Bronchial epithelial cell (primary cell): ENCODE data around the gene RANBP9. TPM values are rescaled to one million over a fixed set of nuclear protein-coding genes. Genes with fewer than 3 reads are reported as not detected.

Source experiments
- DNase-seq: peaks from one replicate; pipeline ENCODE4 v3.0.0-alpha.2; 2010; ENCODE audit warnings: low read depth
- FAIRE-seq: peaks from 2 replicates; lab custom pipeline; 2011; peaks lifted over from hg19 to GRCh38; lab: Jason Lieb, UNC
- H3K27me3 ChIP-seq: 2 replicates; pipeline ENCODE4 v1.5.1; 2011; ENCODE audit warnings: low read length; ENCODE audit not compliant: control insufficient read depth, insufficient read depth
- H3K36me3 ChIP-seq: 2 replicates; pipeline ENCODE4 v1.5.1; 2011; ENCODE audit warnings: low read length; ENCODE audit not compliant: control insufficient read depth, insufficient read depth
- H3K4me3 ChIP-seq: 2 replicates; pipeline ENCODE4 v1.5.1; 2011; ENCODE audit warnings: mild to moderate bottlenecking, low read depth, low read length, control low read depth
- CTCF ChIP-seq: IDR thresholded peaks from 2 replicates; pipeline ENCODE4 v1.5.1; 2011; ENCODE audit warnings: mild to moderate bottlenecking, moderate library complexity, low read length, control low read depth, inconsistent platforms; ENCODE audit not compliant: insufficient read depth, severe bottlenecking
- total RNA-seq: library from RNA; depleted of rRNA; stranded (reverse); fragments of >200 nt; gene quantifications from 2 replicates; pipeline ENCODE4 v1.2.1, GENCODE V29; 2014

RANBP9 gene
- total RNA-seq, 1 donor from 2014 or later = 27.4 TPM

GRCh38 chr6:13680448-13680968, 31.1 kb downstream of the RANBP9 start:
- Histone ChIP-seq H3K27me3 (no peaks in the 10 kb centered on the region), H3K4me3 (no peak overlapping the region), H3K36me3 (no peaks in the 10 kb centered on the region)
- DNase-seq (no peak), FAIRE-seq (no peak)
- TF ChIP-seq CTCF = no peak

GRCh38 chr6:13679996-13680395, 31.6 kb downstream of the RANBP9 start:
- DNase-seq (no peak), FAIRE-seq (no peak)
- Histone ChIP-seq H3K36me3 (no peaks in the 10 kb centered on the region), H3K4me3 (no peak overlapping the region), H3K27me3 (no peaks in the 10 kb centered on the region)
- no peak for TF ChIP-seq CTCF

- no peak for TF ChIP-seq CTCF
- FAIRE-seq (no peak), DNase-seq (no peak)
- Histone ChIP-seq H3K27me3 (no peaks in the 10 kb centered on the region), H3K36me3 (no peaks in the 10 kb centered on the region), H3K4me3 (no peak overlapping the region)
Measured at GRCh38 chr6:13678255-13678983, 33.2 kb downstream of the RANBP9 start.

GRCh38 chr6:13677878-13678254, 33.8 kb downstream of the RANBP9 start:
- FAIRE-seq (no peak), DNase-seq (no peak)
- no peak for TF ChIP-seq CTCF
- no peak overlapping the region for H3K4me3 ChIP-seq
- no peaks in the 10 kb centered on the region for H3K36me3 ChIP-seq
- H3K27me3 ChIP-seq = no peaks in the 10 kb centered on the region

GRCh38 chr6:13676551-13677156, 35.0 kb downstream of the RANBP9 start:
- no peak for TF ChIP-seq CTCF
- no peaks in the 10 kb centered on the region for H3K36me3 ChIP-seq
- DNase-seq (no peak), FAIRE-seq (no peak)
- H3K4me3 ChIP-seq = no peak overlapping the region
- no peaks in the 10 kb centered on the region for H3K27me3 ChIP-seq
